HEK293 (cell line): ENCODE data around the gene ZGLP1.
A peak's percentile ranks its signal among the peaks of the same experiment; 100 is the strongest.

Experiments
- CTCF ChIA-PET: fragments of 350-600 bp; formaldehyde crosslinking; extraction: SDS; loops from one replicate; lab custom pipeline; 2021; ENCODE audit warnings: antibody characterized with exemption; lab: Yijun Ruan, JAX
- POLR2A ChIA-PET: fragments of 300-600 bp; formaldehyde crosslinking; extraction: SDS; loops from one replicate; lab custom pipeline; 2020; ENCODE audit warnings: antibody characterized with exemption, inconsistent platforms; lab: Yijun Ruan, JAX
- H3K27ac ChIP-seq: fragments of 200-500 bp; sonication (Bioruptor generic); 2 replicates; pipeline ENCODE4 v1.5.1; 2014; ENCODE audit warnings: low read depth, low read length, control low read depth, inconsistent platforms; ENCODE audit errors: extremely low read depth
- H3K36me3 ChIP-seq, 2 experiments: fragments of 200-500 bp in 1 of 2; sonication (Bioruptor generic) in 1 of 2; 1 replicate in 1 of 2; 2 replicates in 1 of 2; pipeline ENCODE4 v1.5.1; 2014 to 2017; ENCODE audit warnings: inconsistent platforms in 2 of 2, low read length in 2 of 2; ENCODE audit not compliant: control insufficient read depth in 2 of 2, insufficient read depth in 1 of 2
- H3K4me1 ChIP-seq: fragments of 200-500 bp; sonication (Bioruptor generic); 2 replicates; pipeline ENCODE4 v1.5.1; 2014; ENCODE audit warnings: mild to moderate bottlenecking, low read length, inconsistent platforms; ENCODE audit not compliant: control insufficient read depth, insufficient read depth
- H3K4me3 ChIP-seq: 2 replicates; pipeline ENCODE4 v1.5.1; 2011; ENCODE audit warnings: low read depth, mild to moderate bottlenecking, control low read depth, low read length, moderate library complexity
- H3K9me3 ChIP-seq: fragments of 200-500 bp; sonication (Bioruptor generic); 2 replicates; pipeline ENCODE4 v1.5.1; 2014; ENCODE audit warnings: low read depth, low read length, inconsistent platforms; ENCODE audit not compliant: control insufficient read depth, insufficient read depth
- GLIS1 ChIP-seq: fragments of 450-650 bp; formaldehyde crosslinking; IDR thresholded peaks from 2 replicates; pipeline ENCODE4 v1.5.1; 2016; ENCODE audit warnings: missing biosample characterization, missing genetic modification characterization
- IKZF3 ChIP-seq: fragments of 450-650 bp; IDR thresholded peaks from 2 replicates; pipeline ENCODE4 v1.5.0; 2018; ENCODE audit warnings: missing biosample characterization, mild to moderate bottlenecking, missing genetic modification characterization, moderate library complexity
- INSM2 ChIP-seq: fragments of 450-650 bp; formaldehyde crosslinking; IDR thresholded peaks from 2 replicates; pipeline ENCODE4 v1.5.1; 2016; ENCODE audit warnings: missing biosample characterization, missing genetic modification characterization
- MZF1 ChIP-seq: fragments of 450-650 bp; formaldehyde crosslinking; IDR thresholded peaks from 2 replicates; pipeline ENCODE4 v1.5.1; 2017; ENCODE audit warnings: missing biosample characterization, missing genetic modification characterization, borderline replicate concordance
- PRDM1 ChIP-seq: fragments of 450-650 bp; formaldehyde crosslinking; IDR thresholded peaks from 2 replicates; pipeline ENCODE4; 2016; ENCODE audit warnings: missing biosample characterization, missing genetic modification characterization
- SETDB1 ChIP-seq: IDR thresholded peaks from one replicate; pipeline ENCODE4 v1.6.1; 2017; ENCODE audit warnings: mild to moderate bottlenecking, low read length, moderate library complexity, mixed read lengths; ENCODE audit not compliant: insufficient read length
- ZBTB17 ChIP-seq: fragments of 450-650 bp; formaldehyde crosslinking; IDR thresholded peaks from 2 replicates; pipeline ENCODE4 v1.5.1; 2016; ENCODE audit warnings: missing biosample characterization, missing genetic modification characterization
- ZBTB8A ChIP-seq: fragments of 450-650 bp; formaldehyde crosslinking; IDR thresholded peaks from 2 replicates; pipeline ENCODE4 v1.5.1; 2016; ENCODE audit warnings: missing biosample characterization, missing genetic modification characterization
- ZNF146 ChIP-seq: fragments of 450-650 bp; formaldehyde crosslinking; IDR thresholded peaks from 2 replicates; pipeline ENCODE4 v1.5.1; 2016; ENCODE audit warnings: missing biosample characterization, missing genetic modification characterization
- ZNF155 ChIP-seq: fragments of 450-650 bp; formaldehyde crosslinking; IDR thresholded peaks from 2 replicates; pipeline ENCODE4 v1.5.1; 2016; ENCODE audit warnings: missing biosample characterization, missing genetic modification characterization
- ZNF2 ChIP-seq: fragments of 450-650 bp; formaldehyde crosslinking; IDR thresholded peaks from 2 replicates; pipeline ENCODE4 v1.5.1; 2016; ENCODE audit warnings: missing biosample characterization, missing genetic modification characterization
- ZNF221 ChIP-seq: fragments of 450-650 bp; formaldehyde crosslinking; IDR thresholded peaks from 2 replicates; pipeline ENCODE4 v1.5.1; 2017; ENCODE audit warnings: missing biosample characterization, missing genetic modification characterization, borderline replicate concordance
- ZNF37A ChIP-seq: fragments of 450-650 bp; IDR thresholded peaks from 2 replicates; pipeline ENCODE4 v1.5.1; 2018; ENCODE audit warnings: missing biosample characterization, missing genetic modification characterization
- ZNF394 ChIP-seq: fragments of 450-650 bp; formaldehyde crosslinking; IDR thresholded peaks from 2 replicates; pipeline ENCODE4 v1.5.1; 2016; ENCODE audit warnings: missing biosample characterization, missing genetic modification characterization, mild to moderate bottlenecking, moderate library complexity, borderline replicate concordance
- ZNF473 ChIP-seq: fragments of 450-650 bp; formaldehyde crosslinking; IDR thresholded peaks from 2 replicates; pipeline ENCODE4 v1.5.1; 2017; ENCODE audit warnings: missing biosample characterization, missing genetic modification characterization
- ZNF560 ChIP-seq: fragments of 450-650 bp; formaldehyde crosslinking; IDR thresholded peaks from 2 replicates; pipeline ENCODE4 v1.5.1; 2017; ENCODE audit warnings: missing biosample characterization, missing genetic modification characterization, borderline replicate concordance
- ZNF830 ChIP-seq: fragments of 450-650 bp; IDR thresholded peaks from 2 replicates; pipeline ENCODE4 v1.5.0; 2018; ENCODE audit warnings: missing biosample characterization, missing genetic modification characterization, low read depth, mild to moderate bottlenecking, moderate library complexity
- ZNF843 ChIP-seq: fragments of 450-650 bp; formaldehyde crosslinking; IDR thresholded peaks from 2 replicates; pipeline ENCODE4 v1.5.1; 2016; ENCODE audit warnings: missing biosample characterization, missing genetic modification characterization
- TF ChIP-seq, protein P1 (sequence below): fragments of 450-650 bp; formaldehyde crosslinking; IDR thresholded peaks from 2 replicates; pipeline ENCODE4 v1.5.1; 2016; ENCODE audit warnings: missing biosample characterization, missing genetic modification characterization
- TF ChIP-seq, protein P2 (sequence below): fragments of 450-650 bp; formaldehyde crosslinking; conservative IDR thresholded peaks from 2 replicates; pipeline ENCODE4 v1.5.1; 2016; ENCODE audit warnings: low read depth, missing biosample characterization, missing genetic modification characterization
- TF ChIP-seq, protein P3 (sequence below): fragments of 450-650 bp; formaldehyde crosslinking; IDR thresholded peaks from 2 replicates; pipeline ENCODE4 v1.5.1; 2016; ENCODE audit warnings: missing biosample characterization, missing genetic modification characterization, low read depth
- TF ChIP-seq, protein P4 (sequence below): fragments of 450-650 bp; formaldehyde crosslinking; optimal IDR thresholded peaks from 2 replicates; pipeline ENCODE3; 2016; ENCODE audit warnings: missing biosample characterization, mild to moderate bottlenecking, missing genetic modification characterization

ZGLP1 gene

GRCh38 chr19:10286803-10287737 is 22.5 kb downstream of the ZGLP1 start, which contains the start of gene ICAM4 (continued):
- TF ChIP-seq, protein P1, sequence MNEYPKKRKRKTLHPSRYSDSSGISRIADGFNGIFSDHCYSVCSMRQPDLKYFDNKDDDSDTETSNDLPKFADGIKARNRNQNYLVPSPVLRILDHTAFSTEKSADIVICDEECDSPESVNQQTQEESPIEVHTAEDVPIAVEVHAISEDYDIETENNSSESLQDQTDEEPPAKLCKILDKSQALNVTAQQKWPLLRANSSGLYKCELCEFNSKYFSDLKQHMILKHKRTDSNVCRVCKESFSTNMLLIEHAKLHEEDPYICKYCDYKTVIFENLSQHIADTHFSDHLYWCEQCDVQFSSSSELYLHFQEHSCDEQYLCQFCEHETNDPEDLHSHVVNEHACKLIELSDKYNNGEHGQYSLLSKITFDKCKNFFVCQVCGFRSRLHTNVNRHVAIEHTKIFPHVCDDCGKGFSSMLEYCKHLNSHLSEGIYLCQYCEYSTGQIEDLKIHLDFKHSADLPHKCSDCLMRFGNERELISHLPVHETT (tag by site-specific recombination) = no peak
- TF ChIP-seq MZF1 (tag by site-specific recombination) = peak; percentile 15; the same call in 1 of the 2 replicates
- TF ChIP-seq, protein P2, sequence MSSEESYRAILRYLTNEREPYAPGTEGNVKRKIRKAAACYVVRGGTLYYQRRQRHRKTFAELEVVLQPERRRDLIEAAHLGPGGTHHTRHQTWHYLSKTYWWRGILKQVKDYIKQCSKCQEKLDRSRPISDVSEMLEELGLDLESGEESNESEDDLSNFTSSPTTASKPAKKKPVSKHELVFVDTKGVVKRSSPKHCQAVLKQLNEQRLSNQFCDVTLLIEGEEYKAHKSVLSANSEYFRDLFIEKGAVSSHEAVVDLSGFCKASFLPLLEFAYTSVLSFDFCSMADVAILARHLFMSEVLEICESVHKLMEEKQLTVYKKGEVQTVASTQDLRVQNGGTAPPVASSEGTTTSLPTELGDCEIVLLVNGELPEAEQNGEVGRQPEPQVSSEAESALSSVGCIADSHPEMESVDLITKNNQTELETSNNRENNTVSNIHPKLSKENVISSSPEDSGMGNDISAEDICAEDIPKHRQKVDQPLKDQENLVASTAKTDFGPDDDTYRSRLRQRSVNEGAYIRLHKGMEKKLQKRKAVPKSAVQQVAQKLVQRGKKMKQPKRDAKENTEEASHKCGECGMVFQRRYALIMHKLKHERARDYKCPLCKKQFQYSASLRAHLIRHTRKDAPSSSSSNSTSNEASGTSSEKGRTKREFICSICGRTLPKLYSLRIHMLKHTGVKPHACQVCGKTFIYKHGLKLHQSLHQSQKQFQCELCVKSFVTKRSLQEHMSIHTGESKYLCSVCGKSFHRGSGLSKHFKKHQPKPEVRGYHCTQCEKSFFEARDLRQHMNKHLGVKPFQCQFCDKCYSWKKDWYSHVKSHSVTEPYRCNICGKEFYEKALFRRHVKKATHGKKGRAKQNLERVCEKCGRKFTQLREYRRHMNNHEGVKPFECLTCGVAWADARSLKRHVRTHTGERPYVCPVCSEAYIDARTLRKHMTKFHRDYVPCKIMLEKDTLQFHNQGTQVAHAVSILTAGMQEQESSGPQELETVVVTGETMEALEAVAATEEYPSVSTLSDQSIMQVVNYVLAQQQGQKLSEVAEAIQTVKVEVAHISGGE (tag by site-specific recombination) = peak; percentile 75

DNA sequence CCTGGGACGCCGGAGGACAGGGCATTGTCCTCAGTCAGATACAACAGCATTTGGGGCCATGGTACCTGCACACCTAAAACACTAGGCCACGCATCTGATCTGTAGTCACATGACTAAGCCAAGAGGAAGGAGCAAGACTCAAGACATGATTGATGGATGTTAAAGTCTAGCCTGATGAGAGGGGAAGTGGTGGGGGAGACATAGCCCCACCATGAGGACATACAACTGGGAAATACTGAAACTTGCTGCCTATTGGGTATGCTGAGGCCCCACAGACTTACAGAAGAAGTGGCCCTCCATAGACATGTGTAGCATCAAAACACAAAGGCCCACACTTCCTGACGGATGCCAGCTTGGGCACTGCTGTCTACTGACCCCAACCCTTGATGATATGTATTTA is 24.2 kb downstream of the ZGLP1 start:
- no peak overlapping the region for H3K4me3 ChIP-seq
- no peaks in the 10 kb centered on the region; the same call in 1 of the 2 replicates for H3K4me1 ChIP-seq
- no peak for TF ChIP-seq GLIS1 (tag by site-specific recombination)
- TF ChIP-seq ZNF146 = no peak
- no peak for TF ChIP-seq IKZF3
- TF ChIP-seq, protein P3, sequence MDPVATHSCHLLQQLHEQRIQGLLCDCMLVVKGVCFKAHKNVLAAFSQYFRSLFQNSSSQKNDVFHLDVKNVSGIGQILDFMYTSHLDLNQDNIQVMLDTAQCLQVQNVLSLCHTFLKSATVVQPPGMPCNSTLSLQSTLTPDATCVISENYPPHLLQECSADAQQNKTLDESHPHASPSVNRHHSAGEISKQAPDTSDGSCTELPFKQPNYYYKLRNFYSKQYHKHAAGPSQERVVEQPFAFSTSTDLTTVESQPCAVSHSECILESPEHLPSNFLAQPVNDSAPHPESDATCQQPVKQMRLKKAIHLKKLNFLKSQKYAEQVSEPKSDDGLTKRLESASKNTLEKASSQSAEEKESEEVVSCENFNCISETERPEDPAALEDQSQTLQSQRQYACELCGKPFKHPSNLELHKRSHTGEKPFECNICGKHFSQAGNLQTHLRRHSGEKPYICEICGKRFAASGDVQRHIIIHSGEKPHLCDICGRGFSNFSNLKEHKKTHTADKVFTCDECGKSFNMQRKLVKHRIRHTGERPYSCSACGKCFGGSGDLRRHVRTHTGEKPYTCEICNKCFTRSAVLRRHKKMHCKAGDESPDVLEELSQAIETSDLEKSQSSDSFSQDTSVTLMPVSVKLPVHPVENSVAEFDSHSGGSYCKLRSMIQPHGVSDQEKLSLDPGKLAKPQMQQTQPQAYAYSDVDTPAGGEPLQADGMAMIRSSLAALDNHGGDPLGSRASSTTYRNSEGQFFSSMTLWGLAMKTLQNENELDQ (tag by site-specific recombination) = no peak
- no peak for TF ChIP-seq ZBTB8A (tag by site-specific recombination)
- no peak for TF ChIP-seq ZNF155
- TF ChIP-seq ZNF843 (tag by site-specific recombination) = no peak
- TF ChIP-seq SETDB1 = no peak
- TF ChIP-seq, all 188 proteins: peak for 0
- CTCF ChIA-PET = interaction anchor here (0.5 to 2.9 kb wide), 4 partner anchors 14 to 131 kb away, joined by 3 to 15 read pairs (median 4); partner anchors contain the start of gene ICAM1
- Histone ChIP-seq H3K9me3 (no peaks in the 10 kb centered on the region), H3K27ac (no peak overlapping the region), H3K36me3 (no peaks in the 10 kb centered on the region)
- POLR2A ChIA-PET = interaction anchor here (0.7 to 1.0 kb wide), 2 partner anchors 95 kb away, joined by 3 to 4 read pairs; partner anchors contain the start of gene TYK2

- Histone ChIP-seq H3K9me3 (no peaks in the 10 kb centered on the region), H3K4me3 (no peak overlapping the region), H3K36me3 (no peaks in the 10 kb centered on the region), H3K4me1 (no peaks in the 10 kb centered on the region; the same call in 1 of the 2 replicates), H3K27ac (no peak overlapping the region)
- ChIA-PET POLR2A (interaction anchor here (1.0 kb wide), 1 partner anchor 95 kb away, joined by 3 read pairs; the partner anchor contains the start of gene TYK2), CTCF (interaction anchor here (0.7 to 2.9 kb wide), 2 partner anchors 15 to 36 kb away, joined by 3 to 15 read pairs; no protein-coding TSS in a partner anchor)
- TF ChIP-seq, protein P4, sequence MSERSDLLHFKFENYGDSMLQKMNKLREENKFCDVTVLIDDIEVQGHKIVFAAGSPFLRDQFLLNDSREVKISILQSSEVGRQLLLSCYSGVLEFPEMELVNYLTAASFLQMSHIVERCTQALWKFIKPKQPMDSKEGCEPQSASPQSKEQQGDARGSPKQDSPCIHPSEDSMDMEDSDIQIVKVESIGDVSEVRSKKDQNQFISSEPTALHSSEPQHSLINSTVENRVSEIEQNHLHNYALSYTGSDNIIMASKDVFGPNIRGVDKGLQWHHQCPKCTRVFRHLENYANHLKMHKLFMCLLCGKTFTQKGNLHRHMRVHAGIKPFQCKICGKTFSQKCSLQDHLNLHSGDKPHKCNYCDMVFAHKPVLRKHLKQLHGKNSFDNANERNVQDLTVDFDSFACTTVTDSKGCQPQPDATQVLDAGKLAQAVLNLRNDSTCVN = no peak
- TF ChIP-seq ZNF221 (tag by site-specific recombination) (no peak), ZBTB17 (no peak), ZNF37A (tag by site-specific recombination) (no peak), INSM2 (tag by site-specific recombination) (no peak), ZNF394 (tag by site-specific recombination) (no peak), ZNF830 (no peak), ZNF560 (no peak), PRDM1 (no peak), ZNF473 (no peak), ZBTB8A (tag by site-specific recombination) (no peak), ZNF2 (tag by site-specific recombination) (no peak)
These were observed 24.7 kb downstream of the ZGLP1 start for GRCh38 chr19:10284960-10285278.
